ENCODE results near the gene KRT35.

DNA sequence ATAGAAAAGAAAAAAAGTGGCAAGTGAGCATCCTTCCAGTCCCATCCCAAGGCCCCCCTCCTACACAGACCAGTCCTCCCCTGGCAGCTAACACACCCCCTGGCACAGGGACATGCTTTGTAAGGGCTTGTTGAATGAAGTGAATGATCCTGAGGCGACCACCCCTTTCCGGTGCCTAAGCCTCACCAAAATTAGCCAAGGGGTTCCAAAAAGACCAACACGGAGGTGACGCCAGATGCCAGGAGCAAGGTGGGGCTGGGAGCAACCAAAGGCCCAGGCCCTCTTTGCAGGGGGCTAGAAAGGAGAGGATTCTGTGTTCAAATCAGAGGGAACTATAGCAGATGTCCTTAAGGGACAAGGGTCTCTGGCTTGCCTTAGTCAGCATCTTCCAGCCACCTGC lies 5.5 kb downstream of the KRT35 start:
- TF ChIP-seq, protein P1, sequence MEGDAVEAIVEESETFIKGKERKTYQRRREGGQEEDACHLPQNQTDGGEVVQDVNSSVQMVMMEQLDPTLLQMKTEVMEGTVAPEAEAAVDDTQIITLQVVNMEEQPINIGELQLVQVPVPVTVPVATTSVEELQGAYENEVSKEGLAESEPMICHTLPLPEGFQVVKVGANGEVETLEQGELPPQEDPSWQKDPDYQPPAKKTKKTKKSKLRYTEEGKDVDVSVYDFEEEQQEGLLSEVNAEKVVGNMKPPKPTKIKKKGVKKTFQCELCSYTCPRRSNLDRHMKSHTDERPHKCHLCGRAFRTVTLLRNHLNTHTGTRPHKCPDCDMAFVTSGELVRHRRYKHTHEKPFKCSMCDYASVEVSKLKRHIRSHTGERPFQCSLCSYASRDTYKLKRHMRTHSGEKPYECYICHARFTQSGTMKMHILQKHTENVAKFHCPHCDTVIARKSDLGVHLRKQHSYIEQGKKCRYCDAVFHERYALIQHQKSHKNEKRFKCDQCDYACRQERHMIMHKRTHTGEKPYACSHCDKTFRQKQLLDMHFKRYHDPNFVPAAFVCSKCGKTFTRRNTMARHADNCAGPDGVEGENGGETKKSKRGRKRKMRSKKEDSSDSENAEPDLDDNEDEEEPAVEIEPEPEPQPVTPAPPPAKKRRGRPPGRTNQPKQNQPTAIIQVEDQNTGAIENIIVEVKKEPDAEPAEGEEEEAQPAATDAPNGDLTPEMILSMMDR (IDR thresholded peaks at IDR 0.05), result no peak
- no peak for TF ChIP-seq POLR2A (IDR thresholded peaks at IDR 0.05)
